ENCODE results near the gene KCNA5.

Gene KCNA5

GRCh38 chr12:5026342-5026938 is 17.2 kb upstream of the KCNA5 start:
- no peak for DNase-seq

GRCh38 chr12:5027046-5027821 is 16.4 kb upstream of the KCNA5 start:
- no peak overlapping the region for H3K27ac ChIP-seq (ENCODE audit: insufficient read depth, low read length, poor library complexity, severe bottlenecking)
- no peaks in the 10 kb centered on the region for H3K9me3 ChIP-seq (ENCODE audit: control insufficient read depth, low read length)
- H3K36me3 ChIP-seq (ENCODE audit: control insufficient read depth, insufficient read depth, low read length), result no peaks in the 10 kb centered on the region
- H3K27me3 ChIP-seq (replicated peaks; ENCODE audit: control insufficient read depth, insufficient read depth, low read length, poor library complexity, severe bottlenecking), result peaks cover 5% of the 10 kb centered on the region
- H3K4me3 ChIP-seq (ENCODE audit: insufficient read depth, low read depth, low read length, poor library complexity, severe bottlenecking), result no peak overlapping the region
- H3K4me1 ChIP-seq (ENCODE audit: control insufficient read depth, insufficient read depth, low read length, poor library complexity, severe bottlenecking), result no peaks in the 10 kb centered on the region
- no peak for DNase-seq

More at GRCh38 chr12:5026342-5026938, 17.2 kb upstream of the KCNA5 start:
- Histone ChIP-seq H3K27ac (ENCODE audit: insufficient read depth, low read length, poor library complexity, severe bottlenecking) (no peak overlapping the region), H3K27me3 (replicated peaks; ENCODE audit: control insufficient read depth, insufficient read depth, low read length, poor library complexity, severe bottlenecking) (peaks cover 5% of the 10 kb centered on the region), H3K9me3 (ENCODE audit: control insufficient read depth, low read length) (no peaks in the 10 kb centered on the region), H3K36me3 (ENCODE audit: control insufficient read depth, insufficient read depth, low read length) (no peaks in the 10 kb centered on the region), H3K4me3 (ENCODE audit: insufficient read depth, low read depth, low read length, poor library complexity, severe bottlenecking) (no peak overlapping the region), H3K4me1 (ENCODE audit: control insufficient read depth, insufficient read depth, low read length, poor library complexity, severe bottlenecking) (no peaks in the 10 kb centered on the region)

DNA sequence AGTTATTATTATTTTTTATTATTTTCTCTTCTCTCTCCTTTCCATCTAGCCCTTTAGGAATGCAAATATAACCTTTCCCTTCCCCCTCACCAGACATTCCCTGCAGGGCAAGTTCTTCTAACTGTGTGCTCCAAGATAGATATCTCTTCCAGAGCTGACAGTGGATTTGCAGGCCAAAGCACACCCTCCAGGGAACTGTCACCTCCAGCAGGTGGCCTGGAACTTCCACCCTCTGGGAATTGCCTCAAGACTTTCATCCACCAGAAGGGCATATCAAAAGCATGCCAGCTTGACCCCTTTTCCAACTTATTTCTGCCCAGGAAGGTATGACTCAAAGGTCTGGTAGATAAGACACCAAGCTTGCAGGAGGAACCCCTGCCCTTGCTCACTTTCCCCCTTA is 13.6 kb upstream of the KCNA5 start:
- no peaks in the 10 kb centered on the region for H3K9me3 ChIP-seq (ENCODE audit: control insufficient read depth, low read length)
- H3K27ac ChIP-seq (ENCODE audit: insufficient read depth, low read length, poor library complexity, severe bottlenecking), result no peak overlapping the region
- H3K36me3 ChIP-seq (ENCODE audit: control insufficient read depth, insufficient read depth, low read length), result no peaks in the 10 kb centered on the region
- DNase-seq, result no peak
- H3K4me1 ChIP-seq (ENCODE audit: control insufficient read depth, insufficient read depth, low read length, poor library complexity, severe bottlenecking), result no peaks in the 10 kb centered on the region
- H3K27me3 ChIP-seq (replicated peaks; ENCODE audit: control insufficient read depth, insufficient read depth, low read length, poor library complexity, severe bottlenecking), result peaks cover 3% of the 10 kb centered on the region
- no peak overlapping the region for H3K4me3 ChIP-seq (ENCODE audit: insufficient read depth, low read depth, low read length, poor library complexity, severe bottlenecking)

GRCh38 chr12:5031242-5031641 is 12.4 kb upstream of the KCNA5 start:
- Histone ChIP-seq H3K36me3 (ENCODE audit: control insufficient read depth, insufficient read depth, low read length) (no peaks in the 10 kb centered on the region), H3K27ac (ENCODE audit: insufficient read depth, low read length, poor library complexity, severe bottlenecking) (no peak overlapping the region), H3K27me3 (replicated peaks; ENCODE audit: control insufficient read depth, insufficient read depth, low read length, poor library complexity, severe bottlenecking) (peaks cover 3% of the 10 kb centered on the region), H3K4me3 (ENCODE audit: insufficient read depth, low read depth, low read length, poor library complexity, severe bottlenecking) (no peak overlapping the region), H3K9me3 (ENCODE audit: control insufficient read depth, low read length) (no peaks in the 10 kb centered on the region), H3K4me1 (ENCODE audit: control insufficient read depth, insufficient read depth, low read length, poor library complexity, severe bottlenecking) (no peaks in the 10 kb centered on the region)
- DNase-seq, result no peak

- Histone ChIP-seq H3K4me1 (ENCODE audit: control insufficient read depth, insufficient read depth, low read length, poor library complexity, severe bottlenecking) (no peaks in the 10 kb centered on the region), H3K27ac (ENCODE audit: insufficient read depth, low read length, poor library complexity, severe bottlenecking) (no peak overlapping the region), H3K36me3 (ENCODE audit: control insufficient read depth, insufficient read depth, low read length) (no peaks in the 10 kb centered on the region), H3K4me3 (ENCODE audit: insufficient read depth, low read depth, low read length, poor library complexity, severe bottlenecking) (no peak overlapping the region), H3K9me3 (ENCODE audit: control insufficient read depth, low read length) (no peaks in the 10 kb centered on the region), H3K27me3 (replicated peaks; ENCODE audit: control insufficient read depth, insufficient read depth, low read length, poor library complexity, severe bottlenecking) (peaks cover 3% of the 10 kb centered on the region)
- DNase-seq, result no peak
These were observed 11.7 kb upstream of the KCNA5 start for GRCh38 chr12:5031958-5032357.

- Histone ChIP-seq H3K4me1 (ENCODE audit: control insufficient read depth, insufficient read depth, low read length, poor library complexity, severe bottlenecking) (no peaks in the 10 kb centered on the region), H3K27me3 (replicated peaks; ENCODE audit: control insufficient read depth, insufficient read depth, low read length, poor library complexity, severe bottlenecking) (peaks cover 3% of the 10 kb centered on the region), H3K36me3 (ENCODE audit: control insufficient read depth, insufficient read depth, low read length) (no peaks in the 10 kb centered on the region), H3K9me3 (ENCODE audit: control insufficient read depth, low read length) (no peaks in the 10 kb centered on the region), H3K27ac (ENCODE audit: insufficient read depth, low read length, poor library complexity, severe bottlenecking) (no peak overlapping the region), H3K4me3 (ENCODE audit: insufficient read depth, low read depth, low read length, poor library complexity, severe bottlenecking) (no peak overlapping the region)
- no peak for DNase-seq
These were observed 10.9 kb upstream of the KCNA5 start for GRCh38 chr12:5032821-5033220.

- no peak overlapping the region for H3K27ac ChIP-seq (ENCODE audit: insufficient read depth, low read length, poor library complexity, severe bottlenecking)
- no peaks in the 10 kb centered on the region for H3K9me3 ChIP-seq (ENCODE audit: control insufficient read depth, low read length)
- no peak for DNase-seq
- H3K4me3 ChIP-seq (ENCODE audit: insufficient read depth, low read depth, low read length, poor library complexity, severe bottlenecking), result no peak overlapping the region
- no peaks in the 10 kb centered on the region for H3K4me1 ChIP-seq (ENCODE audit: control insufficient read depth, insufficient read depth, low read length, poor library complexity, severe bottlenecking)
- H3K36me3 ChIP-seq (ENCODE audit: control insufficient read depth, insufficient read depth, low read length), result no peaks in the 10 kb centered on the region
- peaks cover 3% of the 10 kb centered on the region for H3K27me3 ChIP-seq (replicated peaks; ENCODE audit: control insufficient read depth, insufficient read depth, low read length, poor library complexity, severe bottlenecking)
These were observed 9.8 kb upstream of the KCNA5 start for GRCh38 chr12:5033883-5034282.

GRCh38 chr12:5034603-5035002 is 9.1 kb upstream of the KCNA5 start:
- DNase-seq, result no peak
- Histone ChIP-seq H3K4me3 (ENCODE audit: insufficient read depth, low read depth, low read length, poor library complexity, severe bottlenecking) (no peak overlapping the region), H3K9me3 (ENCODE audit: control insufficient read depth, low read length) (no peaks in the 10 kb centered on the region), H3K27me3 (replicated peaks; ENCODE audit: control insufficient read depth, insufficient read depth, low read length, poor library complexity, severe bottlenecking) (peaks cover 3% of the 10 kb centered on the region), H3K4me1 (ENCODE audit: control insufficient read depth, insufficient read depth, low read length, poor library complexity, severe bottlenecking) (no peaks in the 10 kb centered on the region), H3K36me3 (ENCODE audit: control insufficient read depth, insufficient read depth, low read length) (no peaks in the 10 kb centered on the region), H3K27ac (ENCODE audit: insufficient read depth, low read length, poor library complexity, severe bottlenecking) (no peak overlapping the region)

GRCh38 chr12:5035618-5036017 is 8.1 kb upstream of the KCNA5 start:
- Histone ChIP-seq H3K36me3 (ENCODE audit: control insufficient read depth, insufficient read depth, low read length) (no peaks in the 10 kb centered on the region), H3K27me3 (replicated peaks; ENCODE audit: control insufficient read depth, insufficient read depth, low read length, poor library complexity, severe bottlenecking) (peaks cover 3% of the 10 kb centered on the region), H3K27ac (ENCODE audit: insufficient read depth, low read length, poor library complexity, severe bottlenecking) (no peak overlapping the region), H3K4me1 (ENCODE audit: control insufficient read depth, insufficient read depth, low read length, poor library complexity, severe bottlenecking) (no peaks in the 10 kb centered on the region), H3K9me3 (ENCODE audit: control insufficient read depth, low read length) (no peaks in the 10 kb centered on the region), H3K4me3 (ENCODE audit: insufficient read depth, low read depth, low read length, poor library complexity, severe bottlenecking) (no peak overlapping the region)
- DNase-seq, result no peak

GRCh38 chr12:5036031-5036430 is 7.6 kb upstream of the KCNA5 start:
- H3K27ac ChIP-seq (ENCODE audit: insufficient read depth, low read length, poor library complexity, severe bottlenecking), result no peak overlapping the region
- DNase-seq, result no peak
- H3K27me3 ChIP-seq (replicated peaks; ENCODE audit: control insufficient read depth, insufficient read depth, low read length, poor library complexity, severe bottlenecking), result peaks cover 3% of the 10 kb centered on the region
- no peak overlapping the region for H3K4me3 ChIP-seq (ENCODE audit: insufficient read depth, low read depth, low read length, poor library complexity, severe bottlenecking)
- H3K4me1 ChIP-seq (ENCODE audit: control insufficient read depth, insufficient read depth, low read length, poor library complexity, severe bottlenecking), result no peaks in the 10 kb centered on the region
- H3K9me3 ChIP-seq (ENCODE audit: control insufficient read depth, low read length), result no peaks in the 10 kb centered on the region
- no peaks in the 10 kb centered on the region for H3K36me3 ChIP-seq (ENCODE audit: control insufficient read depth, insufficient read depth, low read length)
